GM19467 (cell line): ENCODE data around the gene HOTAIR.

ENCODE experiments used
- ATAC-seq: cut with Tn5 transposase; IDR thresholded peaks from one replicate; pipeline ENCODE4 v1.9.1; 2021; ENCODE audit warnings: mild to moderate bottlenecking, moderate library complexity; ENCODE audit not compliant: unreplicated experiment

HOTAIR gene

GRCh38 chr12:54000116-54001114 is 25.7 kb upstream of the HOTAIR start, which contains the start of gene HOXC9:
TSS of gene HOXC9 (plus strand) at chr12:54000161. CDS start at chr12:54000189, 28 bp downstream.
- no peak for ATAC-seq

- ATAC-seq = no peak
These were observed 24.9 kb upstream of the HOTAIR start for GRCh38 chr12:53999559-54000115.

DNA sequence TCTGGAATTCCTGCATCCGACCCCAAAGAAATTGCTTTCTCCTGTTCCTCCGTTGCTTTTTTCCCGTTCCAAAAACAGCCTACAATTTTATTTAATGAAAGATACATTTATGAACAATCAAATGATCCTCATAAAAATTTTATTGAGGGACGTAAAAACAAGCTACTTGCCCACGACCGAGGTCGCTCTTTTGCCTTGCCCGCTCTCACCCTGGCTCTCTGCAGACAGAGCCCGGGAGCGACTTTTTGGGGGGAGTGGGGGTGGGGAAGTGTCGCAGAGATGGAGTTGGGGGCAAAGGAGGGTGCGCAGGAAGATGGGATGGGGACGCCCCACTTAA is 24.1 kb upstream of the HOTAIR start:
- no peak for ATAC-seq

DNA sequence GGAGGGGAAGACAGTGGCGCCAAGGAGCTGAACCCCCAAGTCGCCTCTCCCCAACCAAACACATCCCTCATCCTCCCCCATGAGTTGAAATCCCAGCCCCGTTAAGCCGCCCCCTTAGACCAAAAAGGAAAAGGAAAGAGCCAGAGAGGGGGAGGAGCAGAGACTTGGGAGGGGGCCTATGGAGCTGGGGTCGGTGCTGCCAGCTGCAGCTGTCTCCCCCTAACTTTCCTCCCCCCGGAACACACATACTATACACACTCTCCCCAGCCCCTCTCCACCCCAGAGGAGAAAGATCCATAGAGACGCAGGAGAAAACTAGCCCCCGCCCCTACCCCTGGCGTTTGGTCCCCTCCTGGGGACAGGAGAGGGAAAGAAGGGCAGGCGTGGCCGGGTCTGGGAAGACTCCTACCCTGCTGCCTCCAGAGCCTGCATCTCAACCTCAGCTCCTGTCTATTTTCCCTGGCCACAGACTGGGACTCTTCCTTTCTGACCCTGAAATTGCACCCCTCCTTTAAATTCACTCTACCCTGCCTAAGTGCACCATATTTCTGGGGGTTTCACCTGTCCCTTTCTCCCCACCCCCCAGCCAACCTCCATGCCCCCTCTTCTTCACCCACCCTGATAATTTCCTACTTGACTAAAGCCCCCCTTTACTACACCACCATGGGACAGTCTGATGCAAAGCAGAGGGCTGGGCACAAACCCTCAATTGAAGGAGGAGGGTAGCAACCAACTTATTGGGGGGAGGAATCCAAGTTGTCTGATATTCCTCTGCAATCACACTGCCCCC is 23.6 kb upstream of the HOTAIR start:
- no peak for ATAC-seq

DNA sequence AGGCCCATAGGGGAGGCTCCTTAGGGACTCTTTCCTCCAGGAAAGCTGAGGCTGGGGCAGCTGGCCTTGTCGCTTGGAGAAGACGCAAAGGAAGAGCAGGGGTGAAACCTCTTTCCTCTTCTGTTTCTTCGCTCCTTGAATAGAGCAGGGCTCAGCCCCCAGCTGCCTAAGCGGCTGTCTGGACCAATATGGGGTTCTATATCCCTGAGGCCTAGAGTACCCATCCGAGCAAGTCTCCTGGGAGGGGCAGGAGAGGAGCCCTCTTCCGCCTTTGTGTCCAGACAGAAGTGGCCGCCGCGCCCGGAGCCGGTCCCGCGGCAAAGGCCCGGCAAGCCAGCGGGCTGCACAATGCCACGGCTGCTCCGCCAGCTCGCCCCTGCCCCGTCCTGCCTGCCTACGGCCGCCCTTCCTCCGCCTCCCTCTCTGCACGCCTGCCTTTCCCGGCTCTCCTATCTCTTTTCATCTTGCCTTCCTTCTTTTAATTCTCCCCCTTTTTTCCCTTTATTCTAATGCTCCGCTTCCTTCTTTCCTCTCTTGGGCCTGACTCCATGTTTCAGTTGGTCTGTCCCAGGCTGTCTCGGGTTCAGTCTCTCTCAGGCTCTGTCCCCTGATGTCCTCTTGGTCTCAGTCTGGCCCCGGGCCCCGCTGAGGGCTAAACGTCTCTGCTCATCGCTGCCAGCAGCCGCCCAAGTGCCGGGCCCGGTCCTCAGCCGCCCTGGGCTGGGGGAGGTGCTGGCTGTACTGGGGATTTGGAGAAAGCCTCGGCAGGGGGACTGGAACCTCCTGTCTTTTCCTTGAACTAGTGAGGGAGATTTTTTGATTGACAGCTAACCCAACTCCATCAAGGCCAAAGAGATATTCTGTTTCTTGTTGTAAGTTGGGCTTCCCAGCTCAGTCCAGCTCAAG is 22.7 kb upstream of the HOTAIR start:
- ATAC-seq = no peak

GRCh38 chr12:53996240-53997203 is 21.8 kb upstream of the HOTAIR start:
- ATAC-seq = no peak

DNA sequence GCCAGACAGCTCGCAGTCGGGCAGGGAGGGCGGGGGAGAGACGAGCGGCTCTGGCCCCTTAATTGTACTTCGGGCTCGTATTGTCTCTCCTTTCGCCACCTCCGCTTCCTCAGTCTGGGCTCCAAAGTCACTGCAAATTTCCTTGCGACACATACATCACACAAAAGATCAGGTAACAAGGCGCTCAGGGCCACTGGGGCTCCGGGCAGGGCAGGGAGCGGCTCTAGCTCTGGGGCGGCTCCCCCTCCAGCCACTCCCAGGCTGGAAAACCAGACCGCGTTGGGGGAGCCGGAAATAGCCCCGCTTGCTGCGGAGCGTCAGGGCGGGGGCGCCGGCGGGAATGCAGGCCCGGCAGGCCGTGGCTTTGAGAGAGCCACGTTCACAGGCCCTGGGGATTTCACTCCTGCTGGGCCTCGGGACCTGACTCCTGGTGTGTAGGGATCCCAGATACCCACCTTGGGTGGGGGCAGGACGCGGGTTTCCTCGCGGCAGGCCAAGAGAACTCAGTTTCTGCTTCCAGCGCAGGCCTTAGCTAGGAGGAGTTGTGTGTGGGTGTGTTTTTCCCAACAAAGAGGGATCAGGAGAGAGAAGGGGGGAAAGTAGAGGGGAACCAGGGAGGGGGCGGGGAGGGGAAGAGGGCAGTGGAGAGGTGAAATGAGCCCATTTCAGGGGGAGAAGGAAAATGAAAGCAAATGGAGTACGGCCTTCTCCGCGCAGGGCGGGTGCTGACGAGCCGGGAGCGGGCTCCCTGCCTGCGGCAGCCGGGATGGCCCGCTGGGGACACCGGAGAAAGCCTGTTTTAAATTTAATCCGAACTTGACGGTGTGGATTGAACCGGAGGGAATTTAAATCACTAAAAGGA is 20.9 kb upstream of the HOTAIR start:
- no peak for ATAC-seq

DNA sequence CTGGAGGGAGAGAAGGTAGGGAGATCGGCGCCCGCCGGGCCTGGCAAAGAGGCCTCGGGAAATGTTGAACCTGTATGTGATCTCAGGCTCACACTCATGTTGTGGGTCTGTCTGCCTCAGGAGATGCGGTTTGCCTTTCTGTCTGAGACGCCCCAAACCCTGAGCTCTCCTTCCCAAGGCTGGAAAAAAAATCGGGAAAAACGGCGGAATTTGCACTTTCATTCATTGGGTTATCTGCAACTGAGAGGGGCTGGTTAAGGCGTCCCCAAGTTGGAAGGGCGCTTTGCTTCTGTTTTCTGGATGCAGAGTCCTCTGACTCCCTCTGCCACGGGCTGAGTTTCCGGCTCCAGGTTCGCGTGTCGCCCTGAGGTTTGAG is 20.2 kb upstream of the HOTAIR start:
- no peak for ATAC-seq

DNA sequence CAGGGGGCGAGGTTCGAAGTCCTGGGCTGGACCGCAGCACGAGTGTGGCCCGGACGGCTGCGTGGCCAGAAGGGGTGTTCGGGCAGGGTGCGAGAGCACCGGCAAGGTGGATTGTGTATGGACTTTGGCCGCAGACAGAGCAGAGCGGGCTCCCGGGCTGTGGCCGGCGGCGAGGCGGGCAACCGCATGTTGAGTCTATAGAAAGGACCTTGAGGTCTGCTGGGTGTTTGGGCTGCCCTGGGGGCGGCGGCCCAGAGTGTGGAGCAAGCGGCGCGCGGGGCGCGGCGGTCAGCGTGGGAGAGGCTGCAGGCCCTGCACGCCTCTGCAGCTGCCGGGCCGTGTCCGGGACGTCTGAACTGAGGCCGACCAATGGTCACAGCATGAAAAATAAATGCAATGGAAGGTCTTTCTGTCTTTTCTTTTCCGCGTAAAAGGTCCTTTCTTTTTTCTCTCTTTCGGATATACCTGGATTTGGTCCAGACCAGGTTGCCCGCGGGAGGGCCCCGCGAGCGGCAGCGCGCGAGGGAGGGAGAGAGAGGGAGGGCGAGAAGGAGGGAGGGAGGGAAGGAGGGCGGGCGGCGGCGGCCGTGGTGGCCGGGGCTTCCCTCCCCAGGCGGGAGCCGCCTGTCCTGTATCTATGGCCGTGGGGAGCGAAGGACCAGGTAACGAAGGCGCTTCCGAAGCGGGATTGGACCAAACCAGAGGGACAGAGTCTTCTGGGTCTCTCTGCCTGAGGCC is 19.7 kb upstream of the HOTAIR start:
- no peak for ATAC-seq

- no peak for ATAC-seq
These were observed 19.2 kb upstream of the HOTAIR start for GRCh38 chr12:53994009-53994263.

GRCh38 chr12:53993162-53994008 is 18.6 kb upstream of the HOTAIR start:
- no peak for ATAC-seq

DNA sequence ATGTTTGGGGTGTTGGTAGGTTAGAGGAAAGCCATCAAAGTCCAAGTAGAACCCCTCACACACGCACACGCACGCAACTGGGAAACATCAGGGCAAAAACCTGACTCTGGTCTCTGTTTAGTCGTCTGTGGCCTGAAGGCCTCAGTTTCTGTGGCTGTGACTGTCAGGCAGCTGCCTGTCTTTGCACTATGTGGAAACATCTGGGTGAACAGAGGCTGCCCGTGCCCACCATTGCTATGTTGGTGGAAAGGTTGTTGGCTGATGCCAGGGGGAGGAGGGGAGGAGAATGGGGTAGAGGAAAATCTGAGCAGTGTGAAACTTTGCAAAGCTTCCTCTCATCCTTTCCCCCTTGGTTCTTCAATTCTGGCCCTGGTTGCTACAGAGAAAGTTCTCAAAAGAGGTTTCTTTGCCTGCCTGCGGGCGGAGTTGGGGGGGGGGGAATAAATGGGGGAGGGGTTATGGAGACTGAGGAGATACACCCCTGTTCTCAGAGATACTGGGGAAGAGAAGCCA is 17.7 kb upstream of the HOTAIR start:
- ATAC-seq = no peak

DNA sequence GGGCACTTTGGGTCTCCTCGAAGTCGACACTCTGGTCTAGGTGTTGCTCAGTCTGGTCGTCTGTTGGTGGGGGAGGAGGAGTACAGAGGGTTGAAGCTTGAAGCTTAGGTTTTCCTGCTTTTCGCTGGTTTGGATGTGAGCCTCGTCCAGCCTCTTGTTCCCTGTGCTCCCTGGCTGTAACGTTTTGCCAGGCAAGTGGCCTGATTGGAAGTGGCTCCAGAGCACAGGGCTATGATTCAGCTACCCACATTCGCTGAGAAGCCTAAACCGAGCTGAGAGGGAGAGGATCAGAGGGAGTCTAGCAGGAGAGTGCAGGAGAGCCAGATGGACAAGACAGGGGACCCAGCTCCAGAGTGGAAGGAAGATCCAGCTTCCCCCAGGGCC is 16.3 kb upstream of the HOTAIR start:
- ATAC-seq = no peak

DNA sequence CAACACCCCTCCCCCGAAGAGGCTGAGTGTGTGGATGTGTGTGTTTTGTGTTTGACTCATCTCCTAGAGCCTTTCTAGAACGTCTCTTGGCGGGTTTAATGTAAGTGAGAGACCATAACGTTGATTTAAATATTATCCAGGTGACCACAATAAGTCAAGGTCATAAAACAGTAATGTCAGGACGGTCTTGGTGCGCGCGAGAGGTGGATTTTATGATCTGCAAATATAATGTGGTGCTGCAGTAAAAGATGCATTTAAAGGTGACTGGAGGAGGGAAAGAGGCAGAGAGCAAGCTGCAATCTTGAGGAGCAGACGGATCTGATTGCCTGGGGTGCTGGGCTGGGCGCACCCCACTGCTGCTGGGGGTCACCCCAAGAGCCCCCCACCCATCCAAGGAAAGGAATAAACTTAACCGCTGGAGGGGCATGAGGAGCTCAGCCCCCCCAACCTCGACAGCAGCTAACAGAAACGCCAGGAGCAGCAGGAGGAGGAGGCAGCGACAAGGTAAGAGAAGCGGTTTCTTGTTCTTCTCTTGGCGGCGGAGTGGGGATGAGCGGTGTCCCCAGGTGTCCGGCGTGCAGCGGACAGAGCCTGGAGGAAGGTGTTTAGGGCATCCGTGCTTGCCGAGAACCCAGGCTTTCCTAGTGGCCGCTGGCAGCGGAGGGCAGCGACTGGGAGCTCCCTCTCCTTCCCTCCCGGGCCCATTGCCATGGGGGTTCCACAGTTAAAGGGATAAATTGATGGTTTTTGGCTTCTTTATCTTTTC is 15.7 kb upstream of the HOTAIR start:
- ATAC-seq = no peak

DNA sequence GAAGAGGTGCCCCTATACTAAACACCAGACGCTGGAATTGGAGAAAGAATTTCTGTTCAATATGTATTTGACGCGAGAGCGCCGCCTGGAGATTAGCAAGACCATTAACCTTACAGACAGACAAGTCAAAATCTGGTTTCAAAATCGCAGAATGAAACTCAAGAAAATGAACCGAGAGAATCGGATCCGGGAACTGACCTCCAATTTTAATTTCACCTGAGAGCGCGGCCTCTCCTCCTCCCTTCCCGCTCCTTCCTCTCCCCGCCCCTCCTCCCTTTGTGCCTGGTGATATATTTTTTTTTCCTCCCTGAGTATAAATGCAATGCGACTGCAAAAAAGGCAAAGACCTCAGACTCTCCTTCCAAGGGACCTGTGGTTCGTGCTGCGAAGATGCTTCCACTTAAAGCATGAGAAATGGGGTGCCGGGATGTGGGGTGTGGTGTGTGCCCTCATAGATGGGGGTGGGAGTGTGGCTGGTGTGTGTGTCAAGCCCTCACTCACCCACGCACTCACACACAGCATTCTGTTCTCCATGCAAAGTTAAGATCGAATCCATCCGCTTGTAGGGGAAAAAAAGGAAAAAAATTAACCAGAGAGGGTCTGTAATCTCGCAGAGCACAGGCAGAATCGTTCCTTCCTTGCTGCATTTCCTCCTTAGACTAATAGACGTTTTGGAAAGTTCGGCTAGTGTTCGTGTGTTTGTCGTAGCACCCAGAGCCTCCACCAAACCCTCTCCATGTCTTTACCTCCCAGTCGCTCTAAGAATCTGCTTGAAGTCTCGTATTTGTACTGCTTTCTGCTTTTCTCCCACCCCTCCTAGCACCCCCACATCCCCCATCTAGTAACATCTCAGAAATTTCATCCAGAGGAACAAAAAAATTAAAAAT is 14.7 kb upstream of the HOTAIR start:
- no peak for ATAC-seq
